ENCODE results near the gene XXYLT1.
A peak's percentile ranks its signal among the peaks of the same experiment; 100 is the strongest.
"Not testable (repeated sequence)": the region's sequence is repeated elsewhere in the genome, so short reads cannot be mapped to it uniquely, and the experiment has no call there.

XXYLT1 gene

DNA sequence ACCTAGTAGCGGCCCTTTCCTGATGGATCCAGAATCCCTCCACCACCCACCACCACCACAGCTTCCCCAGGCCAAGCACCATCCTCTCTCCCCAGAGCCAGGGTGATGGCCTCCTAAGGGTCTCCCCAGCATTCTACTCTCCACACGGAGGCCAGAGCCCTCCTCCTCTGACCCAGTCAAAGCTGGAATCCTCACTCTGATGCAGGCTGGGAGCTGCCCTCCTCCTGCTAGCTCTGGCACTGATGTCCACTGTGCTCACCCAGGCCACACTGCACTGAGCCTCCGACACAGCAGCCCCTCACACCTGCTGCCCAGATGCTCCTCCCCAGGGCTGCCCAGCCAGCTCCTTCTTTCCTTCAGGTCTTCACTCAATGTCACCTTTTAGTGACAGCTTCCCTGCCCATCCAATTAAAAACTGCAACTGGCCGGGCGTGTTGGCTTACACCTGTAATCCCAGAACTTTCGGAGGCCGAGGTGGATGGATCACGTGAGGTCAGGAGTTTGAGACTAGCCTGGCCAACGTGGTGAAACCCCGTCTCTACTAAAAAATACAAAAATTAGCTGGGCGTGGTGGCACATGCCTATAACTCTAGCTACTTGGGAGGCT is 21.0 kb downstream of the XXYLT1 start:
- DNase-seq: no peak

DNA sequence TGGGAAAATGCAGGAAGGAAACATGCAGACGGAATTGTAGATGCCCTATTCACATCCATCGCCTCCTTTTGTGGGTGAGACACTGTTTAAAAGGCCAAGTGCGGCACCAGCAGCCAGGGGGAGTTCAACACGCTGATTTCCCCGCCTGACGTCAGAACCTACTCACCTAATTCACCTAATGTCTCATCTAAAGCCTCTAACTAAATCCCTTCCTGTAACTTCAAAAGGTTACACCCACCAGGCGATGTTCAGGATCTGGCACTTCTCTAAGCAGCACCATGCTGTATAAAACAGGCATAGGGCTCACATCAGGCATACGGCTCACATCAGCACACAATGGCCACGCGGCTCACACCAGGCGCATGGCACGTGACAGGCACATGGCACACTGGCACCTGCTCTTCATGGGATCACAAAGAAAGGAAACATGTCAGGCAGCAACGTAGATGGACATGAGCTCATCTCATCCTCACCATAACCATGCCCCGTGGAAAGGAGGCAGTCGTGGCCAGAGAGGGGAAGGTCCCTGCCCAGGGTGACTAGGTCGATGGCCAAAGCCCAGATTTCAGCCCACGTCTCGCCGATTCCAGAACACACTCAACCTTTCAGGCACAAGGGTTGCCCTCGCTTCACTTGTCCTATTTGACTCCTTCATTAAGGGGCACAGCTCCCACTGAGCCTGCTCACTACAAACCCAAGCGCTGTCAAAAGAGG is 21.7 kb downstream of the XXYLT1 start:
- no peak for DNase-seq

- no peak for DNase-seq
Measured at GRCh38 chr3:195248281-195248680, 22.7 kb downstream of the XXYLT1 start.

- DNase-seq: peak in 1 of 2 experiments; percentile 43
Measured at GRCh38 chr3:195247863-195248189, 23.1 kb downstream of the XXYLT1 start.

DNA sequence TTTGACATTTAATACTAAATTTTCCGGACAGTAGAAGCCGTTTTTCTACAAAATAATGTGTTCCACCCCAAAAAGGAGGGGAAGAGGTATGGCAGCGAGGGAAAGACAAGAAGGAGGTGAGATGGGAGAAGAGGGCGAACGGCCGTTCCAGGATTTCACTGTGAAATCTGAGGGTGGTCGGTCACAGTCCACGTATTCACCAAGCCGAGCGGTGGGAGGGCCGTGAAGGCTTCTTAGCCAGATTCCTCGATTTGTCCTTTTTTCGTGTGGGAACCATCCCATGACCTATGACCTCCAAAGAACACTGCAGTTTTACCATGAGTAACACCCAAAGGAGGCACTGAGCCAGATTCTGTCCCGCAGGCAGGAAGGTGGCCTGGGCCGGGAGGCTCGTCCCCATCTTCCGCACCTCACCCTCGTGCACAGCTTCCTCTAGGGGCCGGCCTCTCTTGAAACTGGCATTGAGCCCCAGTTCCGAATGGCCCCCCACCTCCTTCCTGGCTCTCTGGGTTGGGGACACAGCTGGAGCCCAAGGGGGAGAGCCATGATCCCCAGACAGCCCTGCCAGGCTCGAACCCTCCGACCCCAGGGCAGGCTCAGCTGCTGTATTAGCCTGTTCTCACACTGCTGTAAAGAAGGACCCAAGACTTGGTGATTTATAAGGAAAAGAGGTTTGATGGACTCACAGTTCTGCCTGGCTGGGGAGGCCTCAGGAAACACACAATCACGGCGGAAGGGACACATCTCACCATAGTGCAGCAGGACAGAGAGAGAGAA is 23.7 kb downstream of the XXYLT1 start:
- DNase-seq: peak in 1 of 2 experiments; percentile 13

DNA sequence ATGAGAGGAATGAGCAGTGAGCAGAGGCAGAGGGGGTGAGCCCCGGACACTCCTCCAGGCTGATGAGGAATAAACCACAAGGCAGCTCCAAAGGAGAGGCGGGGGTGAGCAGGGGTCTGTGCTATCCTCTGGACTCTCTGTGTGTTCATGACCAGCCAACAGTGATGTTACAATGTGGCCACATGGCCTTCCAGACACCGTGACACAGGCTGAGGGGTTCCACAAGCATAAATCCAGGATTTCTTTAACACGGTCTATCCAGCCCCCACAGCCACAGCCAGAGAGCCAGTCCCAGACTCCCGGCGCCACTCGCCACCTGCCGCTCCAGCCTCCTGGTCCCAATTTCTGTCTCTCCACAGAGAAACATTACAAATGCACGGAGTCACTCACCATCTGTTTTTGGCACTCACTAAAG is 24.4 kb downstream of the XXYLT1 start:
- DNase-seq: peak; percentile 81 to 88

- DNase-seq: no peak
Measured at GRCh38 chr3:195245531-195245951, 25.4 kb downstream of the XXYLT1 start.

DNA sequence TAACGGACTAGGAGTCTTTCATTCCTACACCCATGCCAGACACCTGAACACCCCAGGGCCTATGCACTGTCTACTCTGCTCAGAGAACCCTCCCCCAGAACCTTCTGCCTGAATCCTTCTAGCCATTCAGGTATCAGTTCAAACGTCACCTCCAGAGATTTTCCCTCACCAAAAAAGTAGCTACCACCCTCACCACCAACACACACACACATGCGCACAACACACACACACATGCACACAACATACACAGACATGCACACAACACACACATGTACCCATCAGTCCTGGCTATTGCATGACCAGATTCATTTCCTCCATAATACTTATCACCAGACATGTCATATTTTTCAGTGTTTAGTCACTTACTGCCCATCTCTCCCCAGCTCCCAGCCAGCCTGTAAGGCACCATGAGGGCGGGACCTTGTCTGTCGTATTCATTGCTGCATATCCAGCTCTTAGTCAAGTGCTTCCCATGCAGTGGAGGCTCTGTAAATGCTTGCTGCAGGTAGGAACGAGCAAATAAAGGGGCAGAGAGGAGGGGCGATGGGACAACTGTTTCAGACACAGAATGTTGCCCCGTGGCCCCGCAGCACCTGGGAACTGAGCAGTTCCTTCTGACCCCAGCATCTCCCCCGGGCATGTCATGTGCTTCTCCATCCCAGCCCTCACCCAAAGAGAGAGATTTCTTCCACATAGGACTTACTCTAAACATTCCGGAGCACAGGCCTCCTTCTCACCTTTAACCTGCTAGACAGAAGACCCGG is 29.2 kb downstream of the XXYLT1 start:
- no peak for DNase-seq

DNA sequence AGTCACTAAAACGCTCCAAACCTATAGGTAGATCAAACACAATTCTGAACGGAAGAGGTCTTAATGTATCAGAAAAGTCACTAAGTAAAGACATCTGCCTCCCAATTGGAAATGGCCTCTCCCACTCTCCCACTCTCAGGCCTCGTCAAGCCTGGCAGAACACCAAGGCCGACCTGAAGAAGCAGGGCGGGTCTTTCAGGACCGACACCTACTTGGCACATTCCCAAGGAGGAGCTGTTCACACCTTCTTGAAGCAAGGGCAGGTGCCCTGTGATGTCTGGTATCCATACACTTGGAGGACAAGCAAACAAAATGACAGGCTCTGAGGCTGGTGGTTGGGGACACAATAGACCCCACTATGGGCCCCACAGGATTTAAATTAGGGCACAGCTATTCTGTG is 30.0 kb downstream of the XXYLT1 start:
- no peak for DNase-seq

GRCh38 chr3:195240171-195240701 is 30.7 kb downstream of the XXYLT1 start:
- peak; percentile 65 to 92 for DNase-seq

DNA sequence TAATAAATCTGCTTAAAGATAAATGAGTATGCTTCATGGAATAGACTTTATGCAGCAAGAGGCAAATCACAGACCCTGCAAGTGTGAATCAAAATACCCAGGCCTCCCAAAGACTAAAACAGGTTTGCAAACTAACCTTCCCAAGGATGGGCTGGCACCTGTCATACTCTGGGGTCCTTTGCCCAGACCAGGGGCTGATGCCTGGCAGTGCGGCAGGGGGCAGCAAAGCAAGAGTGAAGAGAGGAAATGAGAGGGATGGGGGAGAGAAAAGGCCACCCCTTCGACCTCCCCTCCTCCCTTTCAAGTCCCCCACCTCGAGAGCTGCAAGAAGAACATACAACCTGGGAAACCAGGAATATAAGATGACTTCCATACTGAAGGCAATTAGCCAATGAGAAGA is 31.8 kb downstream of the XXYLT1 start:
- no peak for DNase-seq

DNA sequence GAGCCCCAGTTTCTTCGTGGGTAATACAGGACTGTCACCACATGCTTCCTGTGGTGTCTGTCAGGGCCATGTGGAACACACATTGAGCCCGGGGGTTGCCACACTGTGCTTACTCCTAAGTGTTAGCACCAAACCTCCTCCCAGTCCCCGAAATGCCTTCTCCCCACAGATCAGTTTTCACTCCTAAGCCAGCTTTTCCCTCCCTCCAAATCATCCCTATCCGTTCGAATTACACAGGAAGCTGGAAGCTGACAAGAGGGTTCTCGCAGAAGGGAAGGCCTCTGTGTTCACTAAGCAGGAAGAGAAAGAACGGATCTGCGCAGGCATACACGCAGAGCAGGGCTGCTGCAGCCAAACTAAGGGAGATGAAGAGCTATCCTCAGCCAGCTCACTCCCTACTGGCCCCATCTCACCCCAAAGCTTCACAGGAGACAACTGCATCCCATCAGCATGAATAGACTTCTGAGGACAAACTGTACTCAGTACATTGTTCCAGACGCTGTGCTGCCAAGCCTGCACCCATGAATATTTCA is 32.3 kb downstream of the XXYLT1 start:
- DNase-seq: no peak

DNA sequence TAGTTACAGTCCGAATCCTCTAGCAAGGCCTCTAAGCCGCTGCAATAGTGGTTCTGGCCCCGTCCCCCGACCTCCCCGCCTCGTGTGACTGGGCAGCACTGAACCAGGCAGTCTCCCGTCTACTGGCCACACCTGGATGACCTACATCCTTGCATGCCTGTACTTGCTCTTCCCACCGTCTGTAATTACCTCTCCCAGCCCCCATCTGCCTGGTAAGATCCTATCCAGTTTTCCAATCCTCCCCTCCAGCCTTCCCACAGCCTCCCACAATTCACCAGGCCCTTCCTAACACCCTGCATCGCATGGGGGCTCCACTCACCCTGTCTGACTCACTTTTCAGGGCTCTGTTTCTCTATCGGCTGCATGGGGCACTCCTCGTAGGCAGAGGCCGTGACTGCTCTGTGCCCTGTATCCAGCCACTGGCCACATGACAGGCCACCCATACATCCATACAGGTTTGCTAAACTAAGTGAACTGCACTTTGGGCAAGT is 32.8 kb downstream of the XXYLT1 start:
- no peak for DNase-seq

DNA sequence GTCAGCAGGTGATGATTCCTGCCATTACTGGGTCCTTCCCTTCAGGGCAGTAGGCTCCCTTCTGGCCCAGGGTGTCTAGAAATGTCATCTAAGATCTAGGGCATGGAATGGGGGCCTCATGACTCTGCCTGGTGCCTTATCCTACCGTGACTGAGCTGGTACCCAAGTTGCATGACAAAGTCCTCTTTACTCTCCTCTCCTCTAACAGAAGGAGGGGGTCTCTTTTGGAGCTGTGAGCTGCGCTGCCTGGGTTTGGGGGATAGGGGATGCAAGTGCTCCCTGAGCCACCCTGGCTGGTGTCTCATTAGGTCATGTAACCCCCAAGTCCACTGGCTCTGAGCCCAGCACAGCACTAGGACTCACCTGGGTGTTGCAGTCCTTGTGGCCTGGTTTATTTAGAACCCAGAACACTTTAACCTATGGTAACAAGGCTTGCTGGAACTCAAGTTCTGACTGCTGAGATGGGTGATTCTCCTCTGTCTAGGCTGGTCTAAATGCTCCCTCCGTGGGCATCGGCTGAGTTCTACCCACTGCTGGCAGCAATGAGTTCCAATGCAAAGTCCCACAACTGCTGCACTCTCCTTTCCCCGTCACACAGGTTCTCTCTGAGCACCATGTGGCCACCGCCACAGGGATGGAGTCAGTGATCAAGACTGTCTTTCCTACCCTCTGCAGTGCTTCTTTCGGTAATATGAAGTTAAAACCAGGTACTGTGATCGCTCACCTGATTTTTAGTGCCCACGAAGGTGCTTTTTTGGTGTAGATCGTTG is 34.0 kb downstream of the XXYLT1 start:
- no peak for DNase-seq

DNA sequence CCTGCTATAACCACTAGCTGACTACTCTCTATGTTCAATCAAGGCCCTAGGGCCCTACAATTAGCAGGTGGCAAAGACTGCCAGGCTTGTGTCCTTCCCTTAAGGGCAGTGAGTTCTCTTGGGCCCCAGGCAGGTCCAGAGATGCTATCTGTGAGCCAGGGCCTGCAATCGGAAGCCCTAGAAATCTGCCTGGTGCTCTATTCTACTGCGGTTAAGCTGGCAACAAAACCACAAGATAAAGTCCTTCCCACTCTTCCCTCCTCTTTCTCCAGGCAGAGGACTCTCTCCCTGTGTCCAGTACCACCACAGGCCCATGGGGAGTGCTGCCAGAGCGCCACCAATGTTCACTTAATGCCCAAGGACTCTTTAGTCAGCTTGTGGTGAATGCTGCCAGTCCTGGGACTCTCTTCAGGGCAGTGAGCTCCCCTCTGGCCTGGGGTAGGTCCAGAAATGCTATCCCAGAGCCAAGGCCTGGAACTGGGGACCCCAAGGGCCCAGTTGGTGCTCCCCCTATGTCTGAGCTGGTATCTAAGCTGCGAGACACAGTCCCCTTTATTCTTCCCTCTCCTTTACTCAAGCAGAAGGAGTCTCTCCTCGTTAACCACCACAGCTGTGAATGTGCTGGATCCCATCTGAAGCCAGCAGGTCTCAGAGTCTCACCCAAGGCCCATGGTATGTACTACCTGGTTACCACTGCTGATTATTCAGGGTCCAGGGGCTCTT is 34.7 kb downstream of the XXYLT1 start:
- DNase-seq: no peak

GRCh38 chr3:195230244-195230643 is 40.7 kb downstream of the XXYLT1 start:
- DNase-seq: no peak

- not testable (repeated sequence) for DNase-seq
Measured at GRCh38 chr3:195228886-195229285, 42.1 kb downstream of the XXYLT1 start.

GRCh38 chr3:195227871-195228270 is 43.1 kb downstream of the XXYLT1 start:
- no peak for DNase-seq

DNA sequence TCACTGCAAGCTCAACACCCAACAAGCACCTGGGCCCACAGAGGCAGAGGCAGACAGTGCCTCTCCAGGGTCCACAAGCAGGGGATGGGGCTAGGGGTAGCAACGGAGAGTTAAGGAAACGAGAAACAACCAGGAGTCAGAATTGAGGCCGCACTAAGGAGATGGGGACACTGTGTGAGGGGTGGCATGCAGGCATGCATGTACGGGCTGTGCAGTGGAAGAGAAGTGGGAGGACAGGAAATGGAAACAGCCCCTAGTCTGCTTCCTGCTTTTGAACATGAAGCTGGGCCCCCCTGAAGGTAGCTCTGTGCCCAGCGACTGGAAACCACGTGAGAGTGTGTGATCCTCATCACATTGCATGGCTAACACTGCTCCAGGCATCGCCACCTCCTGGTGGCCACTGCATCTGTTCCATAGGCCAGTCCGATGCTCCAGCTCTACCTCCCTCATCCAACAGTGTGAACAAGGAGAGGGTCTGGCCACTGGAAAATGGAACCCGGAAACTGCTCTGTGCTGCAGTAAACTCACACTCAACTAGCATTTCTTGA is 44.0 kb downstream of the XXYLT1 start:
- DNase-seq: no peak

DNA sequence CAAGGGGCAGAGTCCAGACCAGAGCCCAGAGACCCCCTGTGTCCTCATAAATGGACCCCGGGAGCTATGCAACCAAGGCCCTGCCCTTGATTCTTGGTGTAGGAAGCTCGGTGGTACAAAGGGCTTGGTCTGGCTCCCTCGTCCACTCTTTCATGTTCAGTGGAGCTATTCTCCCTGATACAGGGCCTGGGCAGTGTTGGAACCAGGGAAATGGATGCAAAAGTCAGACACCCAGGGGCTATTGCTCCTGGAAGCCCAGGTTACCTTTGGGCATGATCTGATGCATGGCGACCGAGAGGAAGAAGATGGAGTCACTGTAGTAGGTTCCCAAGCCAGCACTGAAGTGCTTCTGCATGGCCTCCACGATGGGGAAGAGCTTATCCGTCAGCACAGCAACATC is 44.5 kb downstream of the XXYLT1 start:
- no peak for DNase-seq

All from NCI-H446 (cell line).